HG03521 (cell line): ENCODE results near the gene DISP3.

Source experiments
- ATAC-seq: cut with Tn5 transposase; IDR thresholded peaks from one replicate; pipeline ENCODE4 v1.9.1; 2021; ENCODE audit warnings: mild to moderate bottlenecking, moderate library complexity; ENCODE audit not compliant: unreplicated experiment

Gene DISP3

GRCh38 chr1:11486231-11487009 lies 7.5 kb downstream of the DISP3 start:
- no peak for ATAC-seq

- ATAC-seq = no peak
Observed at GRCh38 chr1:11487196-11487751, 8.3 kb downstream of the DISP3 start.

DNA sequence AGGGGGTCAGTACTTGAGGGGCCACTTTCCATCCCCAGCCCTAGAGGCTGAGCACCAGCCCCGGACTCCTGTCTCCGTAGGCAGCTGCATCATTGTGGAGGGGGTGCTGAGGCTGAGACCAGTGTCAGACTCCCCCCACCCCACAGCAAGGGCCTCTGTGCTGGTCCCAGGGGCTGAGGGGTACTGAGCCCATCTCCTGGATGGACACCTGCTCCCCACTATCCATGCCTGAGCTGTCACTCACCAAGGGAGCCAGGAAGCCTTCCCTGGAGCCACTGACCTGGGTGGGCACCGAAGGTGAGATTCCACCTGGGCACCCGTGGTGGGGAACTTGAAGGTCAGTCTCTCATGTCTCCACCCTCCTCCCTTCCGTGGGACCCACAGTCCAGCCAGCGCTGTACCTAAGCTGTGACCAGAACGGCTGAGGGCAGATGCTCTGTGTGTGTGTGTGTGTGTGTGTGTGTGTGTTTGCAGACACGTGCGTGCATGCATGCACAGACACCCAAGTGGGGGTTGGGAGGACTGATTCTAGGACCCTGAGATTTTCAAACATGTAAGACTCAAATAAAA lies 9.3 kb downstream of the DISP3 start:
- ATAC-seq = no peak

DNA sequence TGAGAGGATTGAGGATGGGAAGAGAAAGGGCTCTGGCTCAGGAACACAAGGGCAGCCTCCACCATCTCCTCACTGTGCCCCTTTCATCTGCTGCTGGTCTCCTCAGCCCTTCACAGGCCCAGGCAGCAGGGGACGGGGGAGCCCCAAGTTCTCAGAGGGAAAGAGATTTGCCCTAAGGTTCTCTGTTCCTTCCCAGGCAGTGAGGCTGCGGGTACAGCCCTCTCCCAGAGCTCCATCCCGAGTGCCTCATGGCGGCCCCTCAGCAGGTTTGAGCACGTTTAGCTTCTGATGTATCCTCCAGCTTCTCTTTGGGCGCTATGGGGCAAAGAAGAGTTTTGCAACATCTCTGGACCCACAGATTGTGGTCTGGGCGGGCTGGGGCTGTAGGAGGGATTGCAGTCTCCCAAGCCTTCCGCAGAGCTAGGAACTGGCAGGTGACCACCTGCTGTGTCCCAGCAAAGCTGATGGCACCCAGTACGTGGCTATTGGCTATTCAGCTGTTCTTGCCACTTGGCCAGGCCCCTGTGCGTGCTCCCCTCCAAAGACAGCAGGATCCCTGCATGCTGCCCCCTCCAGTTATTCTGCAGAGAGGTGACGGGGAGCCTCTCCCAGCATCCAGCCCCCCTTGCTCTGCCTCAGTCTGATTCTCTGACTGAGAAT lies 10.1 kb downstream of the DISP3 start:
- ATAC-seq = no peak

DNA sequence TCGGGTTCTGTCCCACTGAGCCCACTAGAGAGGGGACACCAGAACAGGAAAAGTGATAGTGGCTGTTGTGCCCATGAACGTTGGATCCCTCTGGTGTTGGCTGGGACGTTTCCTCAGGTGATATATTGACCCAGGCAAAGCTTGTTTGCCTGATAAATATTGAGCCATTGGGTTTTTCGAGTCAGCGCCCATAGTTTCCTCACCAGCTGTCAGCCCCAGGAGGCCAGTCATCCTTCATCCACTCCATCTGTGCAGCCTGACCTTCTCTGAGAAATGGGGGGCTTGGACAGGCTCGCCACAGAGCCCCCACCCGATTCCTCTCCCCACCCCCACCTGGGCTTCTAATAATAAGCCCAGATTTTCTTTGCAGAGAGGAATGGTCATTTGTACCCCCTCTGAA lies 13.3 kb downstream of the DISP3 start:
- no peak for ATAC-seq

GRCh38 chr1:11493972-11494655 lies 15.2 kb downstream of the DISP3 start:
- ATAC-seq = no peak

GRCh38 chr1:11494771-11495170 lies 15.8 kb downstream of the DISP3 start:
- no peak for ATAC-seq

DNA sequence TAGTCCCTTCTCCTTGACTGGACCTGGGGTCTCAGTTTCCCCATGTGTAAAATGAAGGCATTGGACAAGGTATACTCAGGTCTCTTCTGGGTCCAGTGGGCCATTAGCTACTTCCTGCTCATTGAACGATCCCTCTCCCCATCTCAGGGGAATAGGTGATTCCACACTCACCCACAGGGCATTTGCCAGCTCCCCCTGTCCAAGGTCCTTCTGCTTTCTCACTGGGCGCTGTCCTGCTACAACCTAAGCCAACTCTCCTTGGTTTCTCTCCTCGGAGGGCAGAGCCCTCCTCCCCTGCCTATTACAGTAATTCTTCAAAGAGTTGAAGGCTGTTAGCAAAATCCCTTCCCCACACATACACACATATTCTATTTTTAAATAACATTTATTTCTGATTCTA lies 16.6 kb downstream of the DISP3 start:
- no peak for ATAC-seq

GRCh38 chr1:11496551-11497080 lies 17.7 kb downstream of the DISP3 start:
- ATAC-seq = no peak

DNA sequence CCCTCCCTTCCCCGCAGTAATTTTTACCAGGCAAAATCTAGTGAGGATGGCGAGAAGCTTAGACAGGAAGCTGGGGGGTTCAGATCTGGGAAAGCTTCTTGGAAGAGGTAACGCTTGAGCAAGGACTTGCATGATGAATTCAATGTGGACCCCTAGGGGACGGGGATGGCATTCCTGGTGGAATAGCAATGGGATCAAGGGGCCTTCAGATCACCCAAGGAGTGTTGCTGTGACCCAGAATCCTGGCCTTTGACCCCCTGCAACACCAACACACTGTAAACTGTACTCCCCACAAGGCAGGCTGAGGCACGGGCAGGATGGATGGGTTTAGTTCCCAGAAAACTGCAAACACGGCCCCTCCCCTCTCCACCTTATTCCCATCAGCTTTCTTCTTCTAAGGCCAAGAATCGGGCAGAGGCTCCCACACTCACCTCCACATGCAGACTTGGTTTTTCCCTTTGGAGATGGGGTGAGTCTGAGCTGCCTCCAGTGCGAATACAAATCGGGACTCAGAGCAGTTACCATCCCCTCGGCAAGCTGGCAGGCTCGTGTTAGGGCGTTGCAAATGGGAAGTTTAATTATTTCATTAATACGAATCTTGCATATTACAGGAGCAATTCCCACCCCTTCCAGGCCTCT lies 20.1 kb downstream of the DISP3 start:
- ATAC-seq = no peak

DNA sequence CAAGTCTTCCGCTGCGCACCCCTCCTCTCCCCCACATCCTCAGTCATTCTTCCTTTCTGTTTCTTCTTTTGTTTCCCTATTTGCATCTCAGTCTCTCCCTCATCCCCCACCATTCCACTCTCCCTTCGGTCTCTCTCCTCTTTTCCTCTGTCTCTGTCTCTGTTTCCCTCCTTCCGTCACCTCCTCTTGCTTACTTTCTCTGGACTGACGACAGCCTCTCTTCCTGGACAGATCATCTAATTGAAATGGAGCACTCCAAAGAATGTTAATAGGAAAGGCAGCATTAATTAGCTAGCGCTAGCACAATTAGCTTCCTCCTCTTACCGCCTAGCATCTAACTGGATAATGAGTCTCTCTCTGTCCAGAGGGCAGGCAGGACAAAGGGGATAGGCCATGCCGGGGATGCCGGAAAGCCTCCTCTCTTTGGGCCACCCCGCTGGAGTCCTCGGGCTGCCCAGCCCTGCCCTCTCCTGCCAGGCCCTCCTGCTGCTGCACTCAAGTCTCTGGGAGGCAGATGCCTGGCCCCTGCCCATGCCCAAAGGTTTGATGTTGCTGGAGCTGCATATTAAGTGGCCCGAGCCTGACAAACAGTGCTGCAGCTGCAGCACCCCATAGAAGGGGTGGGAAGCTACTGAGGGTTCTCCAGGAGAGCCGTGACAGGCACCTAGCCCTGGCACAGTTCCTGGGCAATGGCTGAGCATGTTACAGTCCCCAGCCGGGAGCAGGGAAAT lies 20.8 kb downstream of the DISP3 start:
- ATAC-seq = no peak

GRCh38 chr1:11500881-11501280 lies 21.9 kb downstream of the DISP3 start:
- ATAC-seq = no peak

GRCh38 chr1:11501491-11501897 lies 22.5 kb downstream of the DISP3 start:
- no peak for ATAC-seq

- no peak for ATAC-seq
Observed at GRCh38 chr1:11501906-11502485, 23.0 kb downstream of the DISP3 start.

- ATAC-seq = no peak
Observed at GRCh38 chr1:11502516-11502915, 23.6 kb downstream of the DISP3 start.

DNA sequence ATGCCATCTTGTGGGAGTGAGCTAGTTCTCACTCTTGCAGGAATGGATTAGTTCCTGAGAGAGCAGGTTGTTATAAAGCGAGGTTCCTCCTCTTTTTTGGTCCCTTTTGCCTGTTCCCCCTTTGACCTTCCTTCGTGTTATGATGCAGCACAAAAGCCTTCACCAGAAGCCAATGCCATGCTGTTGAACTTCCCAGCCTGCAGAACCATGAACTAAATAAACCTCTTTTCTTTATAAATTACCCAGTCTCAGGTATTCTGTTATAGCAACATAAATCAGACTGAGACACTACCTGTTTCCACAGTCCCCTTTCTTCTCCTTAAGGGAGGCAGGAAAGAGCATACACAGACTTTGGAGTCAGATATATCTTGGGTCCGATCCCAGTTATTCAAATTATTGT lies 25.6 kb downstream of the DISP3 start:
- no peak for ATAC-seq

DNA sequence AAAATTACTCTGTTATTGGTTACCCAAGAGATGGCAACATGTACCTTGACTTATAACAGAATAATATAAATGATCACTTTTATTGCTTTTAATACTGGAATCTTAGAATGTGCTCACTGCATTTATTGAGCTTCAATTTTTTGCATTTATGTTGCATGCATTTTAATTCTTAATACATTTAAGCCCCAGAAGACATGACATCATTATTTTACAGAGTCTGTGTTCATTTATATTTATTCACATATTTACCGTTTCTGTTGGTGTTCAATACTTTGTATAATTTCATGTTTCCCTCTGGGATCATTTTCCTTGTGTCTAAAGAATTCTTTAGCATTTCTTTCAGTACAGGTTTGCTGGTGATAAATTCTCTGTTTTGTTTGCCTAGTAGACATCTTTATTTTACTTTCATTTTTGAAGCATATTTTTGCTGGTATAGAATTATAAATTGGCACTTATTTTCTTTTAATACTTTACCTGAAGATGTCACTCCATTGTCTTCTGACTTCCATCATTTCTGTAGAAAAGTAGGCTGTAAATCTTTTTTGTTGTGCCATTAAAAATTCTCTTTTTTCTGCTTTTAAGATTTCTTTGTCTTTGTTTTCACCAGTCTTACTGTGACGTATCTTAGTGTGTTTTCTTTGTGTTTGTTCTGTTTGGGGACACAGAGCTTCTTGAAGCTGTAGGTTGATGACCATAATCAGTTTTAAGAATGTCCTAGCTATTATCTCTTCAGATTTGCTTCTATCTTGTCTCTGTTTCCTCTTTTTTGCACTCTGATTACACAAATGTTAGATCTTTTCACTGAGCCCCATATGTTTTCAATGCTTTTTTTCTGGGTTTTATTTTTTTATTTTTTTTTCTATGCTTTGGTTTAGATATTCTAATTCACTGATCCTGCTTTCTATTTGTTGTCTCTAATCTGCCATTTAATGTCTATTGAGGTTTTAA lies 26.9 kb downstream of the DISP3 start:
- no peak for ATAC-seq

DNA sequence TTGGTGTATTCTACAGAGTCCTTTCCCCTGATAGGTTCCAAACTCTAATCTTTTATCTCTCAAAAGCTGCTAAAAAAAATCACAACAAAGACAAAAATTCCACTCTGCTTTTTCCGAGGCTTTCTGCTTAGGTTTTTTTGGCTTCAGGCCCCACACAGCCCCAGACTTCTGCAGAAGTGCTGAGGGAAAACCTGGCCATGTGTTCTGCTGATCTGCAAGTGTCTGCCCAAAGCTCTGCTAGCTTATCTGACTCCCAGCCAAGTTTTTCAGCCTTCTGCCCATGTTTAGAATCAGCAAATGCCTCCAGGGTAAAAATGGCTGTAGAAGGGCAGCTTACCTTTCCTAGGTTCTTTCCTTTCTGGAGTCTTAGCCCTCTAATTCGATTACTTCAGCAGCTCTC lies 28.4 kb downstream of the DISP3 start:
- no peak for ATAC-seq
